ENCODE results near the gene PTGS1. TPM values are rescaled to one million over a fixed set of nuclear protein-coding genes. Genes with fewer than 3 reads are reported as not detected.

The PTGS1 gene
- total RNA-seq, 1 donor from 2014 or later, result 16.4 TPM

DNA sequence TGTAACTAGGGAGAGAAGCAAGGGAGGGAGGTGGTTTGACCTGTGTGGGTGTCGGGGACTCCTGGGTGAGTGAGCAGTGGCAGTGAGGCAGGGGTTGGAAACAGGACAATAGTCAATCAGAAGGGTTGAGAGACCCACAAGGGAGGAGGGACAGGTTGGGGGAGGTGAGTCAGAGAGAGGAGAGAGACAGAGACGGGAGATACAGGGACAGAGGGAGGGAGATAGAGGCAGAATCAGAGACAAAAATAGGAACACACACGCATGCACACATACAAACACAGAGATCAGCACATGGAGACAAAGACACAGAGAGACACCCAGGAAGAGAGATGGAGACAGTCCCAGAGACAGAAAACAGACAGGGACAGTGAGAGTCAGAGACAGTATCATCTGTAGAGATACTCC is 39.3 kb upstream of the PTGS1 start:
- ATAC-seq, result no peak
- no peak overlapping the region for H3K27ac ChIP-seq
- DNase-seq, result no peak

DNA sequence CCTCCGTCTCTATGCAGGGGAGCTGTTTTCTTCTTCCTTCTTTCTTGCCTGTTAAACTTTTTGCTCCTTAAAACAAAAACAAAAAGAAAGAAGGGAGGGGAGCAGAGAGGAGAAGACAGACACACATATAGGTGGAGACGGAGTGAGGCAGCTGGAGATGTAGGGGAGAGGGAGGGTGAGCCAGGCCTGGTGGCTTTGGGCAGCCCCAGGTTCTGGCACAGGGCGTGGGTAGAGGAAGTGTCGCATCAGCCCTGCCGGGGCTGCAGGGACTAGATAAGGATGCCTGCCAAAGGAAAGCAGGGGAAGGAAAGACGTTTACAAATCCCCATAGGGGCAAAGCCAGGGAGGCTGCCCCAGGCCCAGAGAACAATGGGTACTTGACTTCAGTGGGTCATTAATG is 38.7 kb upstream of the PTGS1 start:
- H3K4me1 ChIP-seq, result peaks cover 3% of the 10 kb centered on the region
- peak; percentile 62 for ATAC-seq
- no peak for DNase-seq
- H3K9me3 ChIP-seq, result no peaks in the 10 kb centered on the region
- TF ChIP-seq, protein P1, sequence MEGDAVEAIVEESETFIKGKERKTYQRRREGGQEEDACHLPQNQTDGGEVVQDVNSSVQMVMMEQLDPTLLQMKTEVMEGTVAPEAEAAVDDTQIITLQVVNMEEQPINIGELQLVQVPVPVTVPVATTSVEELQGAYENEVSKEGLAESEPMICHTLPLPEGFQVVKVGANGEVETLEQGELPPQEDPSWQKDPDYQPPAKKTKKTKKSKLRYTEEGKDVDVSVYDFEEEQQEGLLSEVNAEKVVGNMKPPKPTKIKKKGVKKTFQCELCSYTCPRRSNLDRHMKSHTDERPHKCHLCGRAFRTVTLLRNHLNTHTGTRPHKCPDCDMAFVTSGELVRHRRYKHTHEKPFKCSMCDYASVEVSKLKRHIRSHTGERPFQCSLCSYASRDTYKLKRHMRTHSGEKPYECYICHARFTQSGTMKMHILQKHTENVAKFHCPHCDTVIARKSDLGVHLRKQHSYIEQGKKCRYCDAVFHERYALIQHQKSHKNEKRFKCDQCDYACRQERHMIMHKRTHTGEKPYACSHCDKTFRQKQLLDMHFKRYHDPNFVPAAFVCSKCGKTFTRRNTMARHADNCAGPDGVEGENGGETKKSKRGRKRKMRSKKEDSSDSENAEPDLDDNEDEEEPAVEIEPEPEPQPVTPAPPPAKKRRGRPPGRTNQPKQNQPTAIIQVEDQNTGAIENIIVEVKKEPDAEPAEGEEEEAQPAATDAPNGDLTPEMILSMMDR (IDR thresholded peaks at IDR 0.05), result no peak
- no peaks in the 10 kb centered on the region for H3K36me3 ChIP-seq
- no peaks in the 10 kb centered on the region for H3K27me3 ChIP-seq
- intact Hi-C loops (cut with DNase I), result no loop called here
- no peak overlapping the region for H3K27ac ChIP-seq
- no peak overlapping the region for H3K4me3 ChIP-seq

More for the DNA sequence above, 39.3 kb upstream of the PTGS1 start:
- intact Hi-C loops (cut with DNase I), result no loop called here
- H3K9me3 ChIP-seq, result no peaks in the 10 kb centered on the region
- H3K27me3 ChIP-seq, result no peaks in the 10 kb centered on the region
- TF ChIP-seq, protein P1 (IDR thresholded peaks at IDR 0.05), result no peak
- peaks cover 3% of the 10 kb centered on the region for H3K4me1 ChIP-seq
- no peak overlapping the region for H3K4me3 ChIP-seq
- H3K36me3 ChIP-seq, result no peaks in the 10 kb centered on the region

DNA sequence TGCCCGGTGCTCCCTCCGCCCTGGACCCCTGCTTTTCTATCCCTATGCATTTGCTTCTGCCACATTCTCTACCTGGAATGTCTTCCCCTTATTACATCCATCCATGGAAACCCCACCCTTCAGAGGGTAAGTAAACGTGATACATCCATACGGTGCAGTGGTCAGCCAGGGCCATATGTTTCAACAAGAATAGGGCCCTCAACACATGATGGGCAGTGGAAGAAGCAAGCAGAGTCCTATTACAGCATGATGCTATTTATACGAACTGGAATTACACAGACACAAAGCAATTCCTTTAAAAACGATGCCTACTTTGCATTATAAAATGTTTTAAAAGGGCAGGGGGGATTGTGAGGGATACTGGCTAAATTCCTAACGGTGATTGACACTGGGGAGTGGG is 38.2 kb upstream of the PTGS1 start:
- TF ChIP-seq, protein P1 (IDR thresholded peaks at IDR 0.05), result no peak
- Histone ChIP-seq H3K36me3 (no peaks in the 10 kb centered on the region), H3K27ac (no peak overlapping the region), H3K4me3 (no peak overlapping the region), H3K9me3 (no peaks in the 10 kb centered on the region), H3K27me3 (no peaks in the 10 kb centered on the region), H3K4me1 (peaks cover 3% of the 10 kb centered on the region)
- no peak for DNase-seq
- intact Hi-C loops (cut with DNase I), result no loop called here
- no peak for ATAC-seq

DNA sequence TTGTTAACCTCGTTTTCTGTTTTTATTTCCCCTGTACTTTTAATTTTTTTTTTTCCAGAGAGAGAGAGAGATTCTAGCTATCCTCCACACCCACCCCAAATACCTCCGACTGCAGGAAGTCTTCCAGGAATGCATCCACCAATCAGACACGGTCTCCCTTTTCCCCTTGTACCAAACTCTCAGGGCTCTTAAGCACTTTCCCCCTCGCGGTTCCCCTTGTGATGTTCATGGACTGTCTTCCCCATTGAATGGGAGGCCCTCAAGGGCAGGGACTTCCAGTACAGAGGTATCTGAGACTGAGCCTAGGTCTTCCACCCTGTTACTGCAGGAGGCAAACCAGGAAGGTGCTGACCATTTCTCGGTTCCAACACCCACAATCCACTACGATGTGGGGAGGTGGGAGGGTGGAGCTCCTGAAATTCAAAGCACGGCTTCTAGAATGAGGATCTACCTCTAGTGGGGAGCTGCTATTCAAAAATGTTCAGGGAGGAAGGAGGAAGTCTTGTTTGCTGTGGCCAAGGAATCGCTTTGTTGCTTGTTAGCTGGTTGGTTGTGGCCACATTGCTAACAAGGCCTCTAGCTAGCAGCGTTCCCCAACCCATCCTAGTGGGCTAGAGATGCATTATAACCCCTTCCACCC is 37.5 kb upstream of the PTGS1 start:
- Histone ChIP-seq H3K4me1 (peaks cover 3% of the 10 kb centered on the region), H3K4me3 (no peak overlapping the region), H3K36me3 (no peaks in the 10 kb centered on the region), H3K27me3 (no peaks in the 10 kb centered on the region), H3K27ac (no peak overlapping the region), H3K9me3 (no peaks in the 10 kb centered on the region)
- ATAC-seq (no peak), DNase-seq (no peak)
- intact Hi-C loops (cut with DNase I), result no loop called here
- TF ChIP-seq, protein P1 (IDR thresholded peaks at IDR 0.05), result no peak

DNA sequence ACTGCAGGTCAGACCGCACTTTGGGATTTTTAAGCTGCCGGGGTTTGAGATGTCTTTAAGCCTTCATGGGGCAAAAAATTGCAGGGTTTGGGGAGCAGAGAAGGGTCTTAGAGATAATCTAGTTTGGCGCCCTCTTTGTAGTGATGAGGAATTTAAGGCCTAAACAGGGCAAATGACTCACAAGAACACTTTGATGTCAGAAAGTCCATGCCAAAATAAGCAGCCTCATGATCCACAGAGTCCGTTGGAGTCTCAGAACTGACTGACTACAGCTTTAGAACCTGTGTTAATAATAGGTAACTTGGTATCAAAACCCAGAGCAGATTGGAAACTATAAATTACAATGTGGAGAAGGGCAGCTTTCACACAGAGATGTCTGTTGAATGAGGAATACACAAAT is 35.9 kb upstream of the PTGS1 start:
- ATAC-seq, result no peak
- Histone ChIP-seq H3K27ac (no peak overlapping the region), H3K27me3 (no peaks in the 10 kb centered on the region), H3K4me3 (no peak overlapping the region), H3K4me1 (peaks cover 3% of the 10 kb centered on the region), H3K36me3 (no peaks in the 10 kb centered on the region), H3K9me3 (no peaks in the 10 kb centered on the region)
- DNase-seq, result no peak
- TF ChIP-seq, protein P1 (IDR thresholded peaks at IDR 0.05), result no peak
- intact Hi-C loops (cut with DNase I), result no loop called here

DNA sequence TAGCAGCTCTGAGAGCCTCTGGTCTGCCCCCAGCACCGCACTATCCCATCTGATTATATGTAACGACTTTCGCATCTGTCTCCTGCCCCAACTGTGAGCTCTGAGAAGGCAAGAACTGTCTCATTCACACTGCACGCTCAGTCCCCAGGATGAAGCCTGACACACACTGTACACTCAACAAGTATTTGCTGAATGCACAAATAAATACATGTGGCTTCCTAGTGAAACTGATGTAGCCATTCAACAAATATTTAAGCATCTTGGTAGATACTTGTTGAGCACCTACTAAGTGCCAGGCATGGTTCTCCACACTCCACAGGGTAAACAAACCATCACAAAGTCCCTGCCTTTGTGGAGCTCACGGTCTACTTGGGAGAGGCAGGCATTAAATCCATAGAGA is 34.6 kb upstream of the PTGS1 start:
- no peak overlapping the region for H3K27ac ChIP-seq
- no peaks in the 10 kb centered on the region for H3K36me3 ChIP-seq
- H3K9me3 ChIP-seq, result no peaks in the 10 kb centered on the region
- no peak overlapping the region for H3K4me3 ChIP-seq
- no peak for DNase-seq
- intact Hi-C loops (cut with DNase I), result no loop called here
- TF ChIP-seq, protein P1 (IDR thresholded peaks at IDR 0.05), result no peak
- peaks cover 3% of the 10 kb centered on the region for H3K4me1 ChIP-seq
- no peaks in the 10 kb centered on the region for H3K27me3 ChIP-seq
- ATAC-seq, result no peak

All from upper lobe of right lung (tissue), 1 donor.